Endothelial cell of umbilical vein (primary cell): Measurements from ENCODE around the gene WNT10A. TPM values are rescaled to one million over a fixed set of nuclear protein-coding genes. Genes with fewer than 3 reads are reported as not detected.

ENCODE experiments used
- BruUV-seq: library from RNA; stranded (reverse); fragments of 400-500 nt; replicated peaks from 2 replicates; lab custom pipeline; 2021; lab: Mats Ljungman, UMichigan
- CTCF ChIA-PET: fragments of 300-600, 350-600 bp; sonication (Branson Sonifier 250); formaldehyde crosslinking; loops from one replicate; lab custom pipeline; 2021; ENCODE audit warnings: antibody characterized with exemption, inconsistent platforms; lab: Charles Lee
- POLR2A ChIA-PET: fragments of 300-600, 350-600 bp; sonication (Branson Sonifier 250); formaldehyde crosslinking; loops from one replicate; lab custom pipeline; 2021; ENCODE audit warnings: antibody characterized with exemption, inconsistent platforms; lab: Charles Lee
- DNase-seq: peaks from one replicate; pipeline ENCODE4 v3.0.0-alpha.2; 2011; ENCODE audit warnings: low read depth, low spot score
- FAIRE-seq: peaks from 2 replicates; lab custom pipeline; 2011; peaks lifted over from hg19 to GRCh38; lab: Jason Lieb, UNC
- H2AFZ ChIP-seq: 2 replicates; pipeline ENCODE4 v1.6.0; 2012; ENCODE audit warnings: low read depth, low read length, control low read depth, inconsistent platforms
- H3K27ac ChIP-seq: 2 replicates; pipeline ENCODE4 v1.5.1; 2011; ENCODE audit warnings: low read depth, mild to moderate bottlenecking, control low read depth, low read length, moderate library complexity; ENCODE audit not compliant: insufficient read depth
- H3K27me3 ChIP-seq, 2 experiments: 2 replicates each; pipeline versions ENCODE4 v1.6.0 to v1.6.1; 2011; ENCODE audit warnings: low read length in 2 of 2, mixed read lengths in 1 of 2; ENCODE audit not compliant: control insufficient read depth in 2 of 2, insufficient read depth in 2 of 2
- H3K36me3 ChIP-seq, 2 experiments: 2 replicates in 1 of 2; 3 replicates in 1 of 2; pipeline ENCODE4 v1.5.1; 2011; ENCODE audit warnings: low read length in 2 of 2, mild to moderate bottlenecking in 1 of 2, moderate library complexity in 1 of 2; ENCODE audit not compliant: control insufficient read depth in 2 of 2, insufficient read depth in 2 of 2; ENCODE audit errors: extremely low read depth in 1 of 2
- H3K4me1 ChIP-seq: 3 replicates; pipeline ENCODE4 v1.5.1; 2011; ENCODE audit warnings: mild to moderate bottlenecking, low read length; ENCODE audit not compliant: control insufficient read depth, insufficient read depth; ENCODE audit errors: extremely low read depth
- H3K4me2 ChIP-seq: 2 replicates; pipeline ENCODE4 v1.6.1; 2011; ENCODE audit warnings: low read length, control low read depth, mixed read lengths; ENCODE audit not compliant: insufficient read depth
- H3K4me3 ChIP-seq, 3 experiments: fragments of 200-600 bp in 1 of 3; sonication (generic), shearing (Covaris generic) in 1 of 3; replicated peaks in 1 of 3; 2 replicates each; pipeline ENCODE4 v1.5.1; 2011 to 2016; ENCODE audit warnings: control low read depth in 3 of 3, low read length in 3 of 3, mild to moderate bottlenecking in 2 of 3, inconsistent platforms in 1 of 3, low read depth in 1 of 3, moderate library complexity in 1 of 3; ENCODE audit not compliant: insufficient read depth in 1 of 3
- H3K79me2 ChIP-seq: 2 replicates; pipeline ENCODE4 v1.6.0; 2012; ENCODE audit warnings: low read length, inconsistent platforms; ENCODE audit not compliant: control insufficient read depth, insufficient read depth
- H3K9ac ChIP-seq: replicated peaks from 2 replicates; pipeline ENCODE3; 2011; ENCODE audit warnings: low read length, control low read depth; ENCODE audit not compliant: insufficient read depth; ENCODE audit errors: extremely low read depth
- H3K9me1 ChIP-seq: replicated peaks from 3 replicates; pipeline ENCODE4 v1.6.0; 2011; ENCODE audit warnings: mild to moderate bottlenecking, low read length; ENCODE audit not compliant: control insufficient read depth, insufficient read depth; ENCODE audit errors: extremely low read depth
- H3K9me3 ChIP-seq: replicated peaks from 2 replicates; pipeline ENCODE4 v1.5.1; 2012; ENCODE audit warnings: low read length, inconsistent platforms; ENCODE audit not compliant: control insufficient read depth, insufficient read depth
- H4K20me1 ChIP-seq: replicated peaks from 2 replicates; pipeline ENCODE3; 2011; ENCODE audit warnings: mild to moderate bottlenecking, low read length; ENCODE audit not compliant: control insufficient read depth, insufficient read depth; ENCODE audit errors: extremely low read depth
- EZH2 ChIP-seq: IDR thresholded peaks from 2 replicates; pipeline ENCODE4 v1.6.1; 2012; ENCODE audit warnings: borderline replicate concordance, low read depth, mild to moderate bottlenecking, moderate library complexity, low read length, inconsistent platforms; ENCODE audit not compliant: severe bottlenecking
- FOS ChIP-seq: IDR thresholded peaks from 2 replicates; pipeline ENCODE4 v1.6.1; 2011; ENCODE audit warnings: mild to moderate bottlenecking, low read length, moderate library complexity, borderline replicate concordance; ENCODE audit not compliant: insufficient read depth
- GATA2 ChIP-seq: IDR thresholded peaks from 2 replicates; pipeline ENCODE4 v1.7.0; 2011; ENCODE audit warnings: low read depth, mild to moderate bottlenecking, moderate library complexity, mixed read lengths, low read length; ENCODE audit not compliant: insufficient read length, insufficient read depth
- JUN ChIP-seq: IDR thresholded peaks from 2 replicates; pipeline ENCODE4 v1.6.1; 2011; ENCODE audit warnings: borderline replicate concordance, low read depth; ENCODE audit not compliant: insufficient read length, insufficient read depth
- MYC ChIP-seq: IDR thresholded peaks from one replicate; pipeline ENCODE4 v1.6.1; 2011; ENCODE audit warnings: mild to moderate bottlenecking, low read depth, low read length
- POLR2A ChIP-seq: IDR thresholded peaks from 2 replicates; pipeline ENCODE4 v1.6.1; 2012; ENCODE audit warnings: low read depth, mild to moderate bottlenecking, control low read depth, low read length
- POLR2AphosphoS5 ChIP-seq: IDR thresholded peaks from 2 replicates; pipeline ENCODE4 v1.6.1; 2012; ENCODE audit warnings: low read depth, mild to moderate bottlenecking, control low read depth, low read length, moderate library complexity; ENCODE audit not compliant: insufficient read depth
- dilution Hi-C: fragments of 300-500 bp; cut with MboI; formaldehyde crosslinking; loops from one replicate; pipeline ENCODE4 v1.15.0; 2019; ENCODE audit warnings: low sequenced_read_pairs; ENCODE audit not compliant: extremely low pct_ligation_motif_present
- intact Hi-C: fragments of 100-400 bp; cut with micrococcal nuclease; formaldehyde crosslinking; loops from one replicate; pipeline ENCODE4 v1.10.0; 2022
- polyA plus RNA-seq, 4 experiments: library from polyadenylated mRNA; depleted of rRNA in 3 of 4; stranded (reverse) in 3 of 4; unstranded in 1 of 4; fragments of >200 nt; gene quantifications; 2 replicates each; pipeline versions ENCODE4 v1.2.1 to v1.2.3, GENCODE V29; 2011 to 2012; ENCODE audit warnings: missing spikeins in 1 of 4
- total RNA-seq: library from RNA; stranded (reverse); gene quantifications from 2 replicates; pipeline ENCODE4 v1.2.3, GENCODE V29; 2021
- TF ChIP-seq, protein P1 (sequence below): IDR thresholded peaks from 2 replicates; pipeline ENCODE4 v1.6.1; 2011; ENCODE audit not compliant: insufficient read depth, insufficient read length
- TF ChIP-seq, protein P2 (sequence below), 2 donors: IDR thresholded peaks; 1 replicate in 1 of 2; 2 replicates in 1 of 2; pipeline ENCODE4 v1.5.1; 2011; ENCODE audit warnings: low read length in 2 of 2, mild to moderate bottlenecking in 2 of 2, moderate library complexity in 2 of 2, control low read depth in 1 of 2, inconsistent platforms in 1 of 2, low read depth in 1 of 2; ENCODE audit not compliant: insufficient read depth in 1 of 2; ENCODE audit errors: extremely low read depth in 1 of 2

The WNT10A gene
- total and polyA plus RNA-seq, 2 donors (not counting 3 experiments of a cell fraction or from before 2014, with no cell fraction given) = not detected

DNA sequence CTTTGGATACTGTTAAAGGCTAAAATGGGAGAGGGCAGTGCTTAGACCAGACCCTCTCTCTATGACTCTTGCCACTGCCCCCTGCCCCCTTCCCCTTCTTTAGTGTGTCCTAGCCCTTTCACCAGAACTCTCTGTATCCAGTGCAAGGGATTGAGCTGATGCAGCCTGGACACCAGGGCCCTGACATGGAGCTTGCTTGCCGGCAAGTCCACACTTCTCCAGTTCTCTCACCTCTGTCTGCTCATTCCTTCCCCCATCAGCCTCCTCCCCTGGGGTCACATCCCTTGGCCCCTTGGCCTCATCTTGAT is 22.6 kb upstream of the WNT10A start:
- no peak overlapping the region for H3K27ac ChIP-seq
- no peaks in the 10 kb centered on the region for H3K9me3 ChIP-seq
- H3K9ac ChIP-seq = no peak overlapping the region
- no peaks in the 10 kb centered on the region for H3K79me2 ChIP-seq
- no peak overlapping the region for H3K4me3 ChIP-seq
- BruUV-seq = no TSS peak
- H4K20me1 ChIP-seq = no peaks in the 10 kb centered on the region
- no peaks in the 10 kb centered on the region for H3K36me3 ChIP-seq
- peaks cover 81 to 82% of the 10 kb centered on the region in 2 experiments for H3K27me3 ChIP-seq
- CTCF ChIA-PET = interaction anchor here (1.5 to 2.6 kb wide), 2 partner anchors 10 to 19 kb away, joined by 6 to 15 read pairs; no protein-coding TSS in a partner anchor
- H2AFZ ChIP-seq = no peak overlapping the region
- POLR2A ChIA-PET = no interaction called here
- dilution Hi-C loops = no loop called here
- TF ChIP-seq POLR2AphosphoS5 (no peak), POLR2A (no peak), FOS (no peak), MYC (no peak), GATA2 (no peak), JUN (no peak), EZH2 (no peak)
- TF ChIP-seq, protein P1, sequence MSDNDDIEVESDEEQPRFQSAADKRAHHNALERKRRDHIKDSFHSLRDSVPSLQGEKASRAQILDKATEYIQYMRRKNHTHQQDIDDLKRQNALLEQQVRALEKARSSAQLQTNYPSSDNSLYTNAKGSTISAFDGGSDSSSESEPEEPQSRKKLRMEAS = no peak
- TF ChIP-seq, protein P2, sequence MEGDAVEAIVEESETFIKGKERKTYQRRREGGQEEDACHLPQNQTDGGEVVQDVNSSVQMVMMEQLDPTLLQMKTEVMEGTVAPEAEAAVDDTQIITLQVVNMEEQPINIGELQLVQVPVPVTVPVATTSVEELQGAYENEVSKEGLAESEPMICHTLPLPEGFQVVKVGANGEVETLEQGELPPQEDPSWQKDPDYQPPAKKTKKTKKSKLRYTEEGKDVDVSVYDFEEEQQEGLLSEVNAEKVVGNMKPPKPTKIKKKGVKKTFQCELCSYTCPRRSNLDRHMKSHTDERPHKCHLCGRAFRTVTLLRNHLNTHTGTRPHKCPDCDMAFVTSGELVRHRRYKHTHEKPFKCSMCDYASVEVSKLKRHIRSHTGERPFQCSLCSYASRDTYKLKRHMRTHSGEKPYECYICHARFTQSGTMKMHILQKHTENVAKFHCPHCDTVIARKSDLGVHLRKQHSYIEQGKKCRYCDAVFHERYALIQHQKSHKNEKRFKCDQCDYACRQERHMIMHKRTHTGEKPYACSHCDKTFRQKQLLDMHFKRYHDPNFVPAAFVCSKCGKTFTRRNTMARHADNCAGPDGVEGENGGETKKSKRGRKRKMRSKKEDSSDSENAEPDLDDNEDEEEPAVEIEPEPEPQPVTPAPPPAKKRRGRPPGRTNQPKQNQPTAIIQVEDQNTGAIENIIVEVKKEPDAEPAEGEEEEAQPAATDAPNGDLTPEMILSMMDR (IDR thresholded peaks at IDR 0.05; ENCODE audit: extremely low read depth in 1 of 2, insufficient read depth in 1 of 2, low read depth in 1 of 2, low read length in 2 of 2) = no peak
- DNase-seq = no peak
- H3K9me1 ChIP-seq = no peaks in the 10 kb centered on the region
- intact Hi-C loops = no loop called here
- no peak overlapping the region for H3K4me2 ChIP-seq
- no peaks in the 10 kb centered on the region for H3K4me1 ChIP-seq
- FAIRE-seq = no peak
